Gastrocnemius medialis (tissue), 4 donors: ENCODE results near the gene MMP15.

Experiments
- POLR2A ChIP-seq, 2 donors: fragments of 450-650 bp; IDR thresholded peaks; one replicate each; pipeline ENCODE4 v1.6.1; 2017; ENCODE audit warnings: antibody characterized with exemption in 2 of 2, mild to moderate bottlenecking in 2 of 2, moderate library complexity in 2 of 2
- TF ChIP-seq, protein P1 (sequence below), 5 experiments: fragments of 450-650 bp in 3 of 5; fragments of 200-600 bp in 2 of 5; sonication (generic) in 2 of 5; IDR thresholded peaks in 4 of 5; conservative IDR thresholded peaks in 1 of 5; 1 replicate in 4 of 5; 2 replicates in 1 of 5; pipeline ENCODE4 v1.5.1; 2016 to 2019; ENCODE audit warnings: antibody characterized with exemption in 5 of 5, mild to moderate bottlenecking in 3 of 5, moderate library complexity in 3 of 5

DNA sequence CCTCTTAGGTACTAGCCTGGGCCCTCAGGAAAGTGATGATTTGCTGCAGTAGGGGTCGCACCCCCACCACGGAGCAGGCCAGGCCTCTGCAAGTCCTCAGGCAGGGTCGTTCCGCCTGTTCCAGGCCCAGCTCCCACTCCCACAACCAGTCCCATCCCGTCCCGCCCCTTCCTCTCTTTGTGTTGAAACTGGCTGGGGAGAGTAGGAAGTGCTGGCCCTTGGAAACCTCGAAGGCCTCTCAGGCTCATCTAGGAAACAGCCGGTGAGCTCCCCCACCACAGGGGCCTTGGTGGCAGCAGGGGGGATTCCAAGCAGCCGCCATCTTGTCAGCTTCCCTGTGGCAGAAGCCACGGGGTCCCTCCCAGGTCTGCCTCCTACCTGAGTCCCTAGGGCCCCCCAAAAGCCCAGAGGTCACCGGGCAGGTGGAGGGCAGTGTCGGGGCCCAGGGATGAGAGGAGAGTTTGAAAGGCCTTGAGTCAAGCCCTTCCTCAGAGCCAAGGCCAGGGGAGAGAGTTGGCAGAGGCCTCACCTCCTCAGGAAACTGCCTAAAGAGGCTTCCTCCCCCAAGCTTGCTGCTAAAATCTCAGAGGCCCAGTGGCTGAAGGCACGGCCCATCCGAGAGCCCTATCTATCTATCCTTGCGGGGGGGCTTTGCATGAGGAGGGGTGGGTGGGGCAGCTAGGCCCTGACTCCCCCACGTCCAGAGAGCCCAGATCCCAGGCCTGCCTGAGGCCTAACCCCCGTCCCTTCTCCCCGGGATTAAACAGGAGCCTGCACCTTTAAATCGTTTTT is 22.2 kb downstream of the MMP15 start:
- TF ChIP-seq, protein P1, sequence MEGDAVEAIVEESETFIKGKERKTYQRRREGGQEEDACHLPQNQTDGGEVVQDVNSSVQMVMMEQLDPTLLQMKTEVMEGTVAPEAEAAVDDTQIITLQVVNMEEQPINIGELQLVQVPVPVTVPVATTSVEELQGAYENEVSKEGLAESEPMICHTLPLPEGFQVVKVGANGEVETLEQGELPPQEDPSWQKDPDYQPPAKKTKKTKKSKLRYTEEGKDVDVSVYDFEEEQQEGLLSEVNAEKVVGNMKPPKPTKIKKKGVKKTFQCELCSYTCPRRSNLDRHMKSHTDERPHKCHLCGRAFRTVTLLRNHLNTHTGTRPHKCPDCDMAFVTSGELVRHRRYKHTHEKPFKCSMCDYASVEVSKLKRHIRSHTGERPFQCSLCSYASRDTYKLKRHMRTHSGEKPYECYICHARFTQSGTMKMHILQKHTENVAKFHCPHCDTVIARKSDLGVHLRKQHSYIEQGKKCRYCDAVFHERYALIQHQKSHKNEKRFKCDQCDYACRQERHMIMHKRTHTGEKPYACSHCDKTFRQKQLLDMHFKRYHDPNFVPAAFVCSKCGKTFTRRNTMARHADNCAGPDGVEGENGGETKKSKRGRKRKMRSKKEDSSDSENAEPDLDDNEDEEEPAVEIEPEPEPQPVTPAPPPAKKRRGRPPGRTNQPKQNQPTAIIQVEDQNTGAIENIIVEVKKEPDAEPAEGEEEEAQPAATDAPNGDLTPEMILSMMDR (IDR thresholded peaks at IDR 0.05 in 4 of 5, conservative IDR thresholded peaks at IDR 0.05 in 1 of 5): no peak
- no peak for TF ChIP-seq POLR2A (IDR thresholded peaks at IDR 0.05)
